Measurements from ENCODE around the gene MPO. TPM values are rescaled to one million over a fixed set of nuclear protein-coding genes. Genes with fewer than 3 reads are reported as not detected.

MPO gene
- total RNA-seq, 1 donor from 2014 or later: 2.0 TPM

Other genes starting within 250 kb of the MPO start
- 28.3 TPM for gene DYNLL2, start 197.5 kb downstream of the MPO start, total RNA-seq
- not detected for gene OR4D1, start 132.6 kb downstream of the MPO start, total RNA-seq
- gene OR4D2, start 114.0 kb downstream of the MPO start, total RNA-seq: not detected
- gene EPX, start 88.2 kb downstream of the MPO start, total RNA-seq: not detected
- 18.7 TPM for gene MKS1, start 61.7 kb downstream of the MPO start, total RNA-seq
- gene LPO, start 42.4 kb downstream of the MPO start, total RNA-seq: not detected
- 17.8 TPM for gene TSPOAP1, start 47.9 kb upstream of the MPO start, total RNA-seq
- gene SUPT4H1, start 71.3 kb upstream of the MPO start, total RNA-seq: 62.2 TPM
- 0.67 TPM for gene RNF43, start 136.6 kb upstream of the MPO start, total RNA-seq
- 0.27 TPM for gene HSF5, start 207.5 kb upstream of the MPO start, total RNA-seq
- gene MTMR4, start 233.7 kb upstream of the MPO start, total RNA-seq: 39.2 TPM